Measurements from ENCODE around the gene DYNC1I2. TPM values are rescaled to one million over a fixed set of nuclear protein-coding genes. Genes with fewer than 3 reads are reported as not detected.

The DYNC1I2 gene
- total RNA-seq, 1 experiment from 2014 or later, result 72.8 TPM

DNA sequence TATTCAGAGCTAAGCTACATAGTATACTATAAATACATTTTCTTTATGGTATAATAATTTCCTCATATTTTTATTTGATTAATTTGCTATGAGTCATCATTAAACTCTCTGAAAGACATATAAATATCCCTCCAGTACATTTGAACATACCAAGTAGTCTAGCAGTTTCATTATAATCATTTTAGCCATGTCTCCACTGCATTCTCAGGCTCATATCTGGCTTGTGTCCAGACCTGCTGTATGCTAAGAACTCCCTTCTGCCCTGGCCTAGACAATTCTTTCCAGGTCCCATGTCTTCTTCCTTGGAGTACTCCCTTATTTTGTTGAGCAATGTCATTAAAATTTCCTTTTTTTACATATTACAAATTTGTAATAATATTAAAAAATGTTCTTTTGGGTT, 16.6 kb upstream of the DYNC1I2 start:
- H3K27ac ChIP-seq (ENCODE audit: low read length), result no peak overlapping the region
- no peaks in the 10 kb centered on the region for H3K4me1 ChIP-seq (ENCODE audit: control insufficient read depth, insufficient read depth, low read length)

GRCh38 chr2:171671867-171672266, 15.4 kb upstream of the DYNC1I2 start:
- no peak overlapping the region for H3K4me3 ChIP-seq (ENCODE audit: low read depth in 2 of 2, low read length in 2 of 2)
- H3K27ac ChIP-seq (ENCODE audit: low read length), result no peak overlapping the region
- BruUV-seq (replicated peaks), result no TSS peak
- no peaks in the 10 kb centered on the region for H3K4me1 ChIP-seq (ENCODE audit: control insufficient read depth, insufficient read depth, low read length)
- intact Hi-C loops (cut with micrococcal nuclease; ENCODE audit: unreplicated experiment) (no loop called here), in situ Hi-C loops (cut with HindIII; ENCODE audit: low pct_unique_long_range_greater_than_20kb, low sequenced_read_pairs) (no loop called here)
- POLR2A ChIA-PET, result no interaction called here
- no peak for DNase-seq (ENCODE audit: low read depth, low spot score)
- no peaks in the 10 kb centered on the region for H3K9me3 ChIP-seq (ENCODE audit: control insufficient read depth, insufficient read depth, low read depth, low read length)
- TF ChIP-seq, protein P1, sequence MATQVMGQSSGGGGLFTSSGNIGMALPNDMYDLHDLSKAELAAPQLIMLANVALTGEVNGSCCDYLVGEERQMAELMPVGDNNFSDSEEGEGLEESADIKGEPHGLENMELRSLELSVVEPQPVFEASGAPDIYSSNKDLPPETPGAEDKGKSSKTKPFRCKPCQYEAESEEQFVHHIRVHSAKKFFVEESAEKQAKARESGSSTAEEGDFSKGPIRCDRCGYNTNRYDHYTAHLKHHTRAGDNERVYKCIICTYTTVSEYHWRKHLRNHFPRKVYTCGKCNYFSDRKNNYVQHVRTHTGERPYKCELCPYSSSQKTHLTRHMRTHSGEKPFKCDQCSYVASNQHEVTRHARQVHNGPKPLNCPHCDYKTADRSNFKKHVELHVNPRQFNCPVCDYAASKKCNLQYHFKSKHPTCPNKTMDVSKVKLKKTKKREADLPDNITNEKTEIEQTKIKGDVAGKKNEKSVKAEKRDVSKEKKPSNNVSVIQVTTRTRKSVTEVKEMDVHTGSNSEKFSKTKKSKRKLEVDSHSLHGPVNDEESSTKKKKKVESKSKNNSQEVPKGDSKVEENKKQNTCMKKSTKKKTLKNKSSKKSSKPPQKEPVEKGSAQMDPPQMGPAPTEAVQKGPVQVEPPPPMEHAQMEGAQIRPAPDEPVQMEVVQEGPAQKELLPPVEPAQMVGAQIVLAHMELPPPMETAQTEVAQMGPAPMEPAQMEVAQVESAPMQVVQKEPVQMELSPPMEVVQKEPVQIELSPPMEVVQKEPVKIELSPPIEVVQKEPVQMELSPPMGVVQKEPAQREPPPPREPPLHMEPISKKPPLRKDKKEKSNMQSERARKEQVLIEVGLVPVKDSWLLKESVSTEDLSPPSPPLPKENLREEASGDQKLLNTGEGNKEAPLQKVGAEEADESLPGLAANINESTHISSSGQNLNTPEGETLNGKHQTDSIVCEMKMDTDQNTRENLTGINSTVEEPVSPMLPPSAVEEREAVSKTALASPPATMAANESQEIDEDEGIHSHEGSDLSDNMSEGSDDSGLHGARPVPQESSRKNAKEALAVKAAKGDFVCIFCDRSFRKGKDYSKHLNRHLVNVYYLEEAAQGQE (IDR thresholded peaks at IDR 0.05; ENCODE audit: insufficient read depth in 1 of 2, low read depth in 2 of 2, low read length in 1 of 2), result no peak
- TF ChIP-seq CTCF (IDR thresholded peaks at IDR 0.05) (no peak), TCF7L2 (IDR thresholded peaks at IDR 0.05; ENCODE audit: low read depth, low read length) (no peak), POLR2AphosphoS5 (IDR thresholded peaks at IDR 0.05; ENCODE audit: low read depth, low read length) (no peak), SIN3A (IDR thresholded peaks at IDR 0.05; ENCODE audit: borderline replicate concordance, insufficient read depth, low read depth, low read length) (no peak)
- CTCF ChIA-PET, result no interaction called here
- ATAC-seq, result no peak
- H3K27me3 ChIP-seq (ENCODE audit: control insufficient read depth, insufficient read depth, low read length), result peaks cover 28% of the 10 kb centered on the region
- H3K36me3 ChIP-seq (ENCODE audit: control insufficient read depth, insufficient read depth, low read length), result no peaks in the 10 kb centered on the region

More for the DNA sequence above, 16.6 kb upstream of the DYNC1I2 start:
- ATAC-seq, result no peak
- Histone ChIP-seq H3K27me3 (ENCODE audit: control insufficient read depth, insufficient read depth, low read length) (peaks cover 28% of the 10 kb centered on the region), H3K36me3 (ENCODE audit: control insufficient read depth, insufficient read depth, low read length) (no peaks in the 10 kb centered on the region), H3K4me3 (ENCODE audit: low read depth in 2 of 2, low read length in 2 of 2) (no peak overlapping the region), H3K9me3 (ENCODE audit: control insufficient read depth, insufficient read depth, low read depth, low read length) (no peaks in the 10 kb centered on the region)
- no TSS peak for BruUV-seq (replicated peaks)
- DNase-seq (ENCODE audit: low read depth, low spot score), result no peak
- intact Hi-C loops (cut with micrococcal nuclease; ENCODE audit: unreplicated experiment), result no loop called here
- TF ChIP-seq TCF7L2 (IDR thresholded peaks at IDR 0.05; ENCODE audit: low read depth, low read length), result no peak
- TF ChIP-seq POLR2AphosphoS5 (IDR thresholded peaks at IDR 0.05; ENCODE audit: low read depth, low read length), result no peak
- TF ChIP-seq SIN3A (IDR thresholded peaks at IDR 0.05; ENCODE audit: borderline replicate concordance, insufficient read depth, low read depth, low read length), result no peak
- POLR2A ChIA-PET, result no interaction called here
- CTCF ChIA-PET, result no interaction called here
- in situ Hi-C loops (cut with HindIII; ENCODE audit: low pct_unique_long_range_greater_than_20kb, low sequenced_read_pairs), result no loop called here

- ATAC-seq (no peak), DNase-seq (ENCODE audit: low read depth, low spot score) (no peak)
- no TSS peak for BruUV-seq (replicated peaks)
- intact Hi-C loops (cut with micrococcal nuclease; ENCODE audit: unreplicated experiment), result no loop called here
- in situ Hi-C loops (cut with HindIII; ENCODE audit: low pct_unique_long_range_greater_than_20kb, low sequenced_read_pairs), result no loop called here
- Histone ChIP-seq H3K4me1 (ENCODE audit: control insufficient read depth, insufficient read depth, low read length) (no peaks in the 10 kb centered on the region), H3K27ac (ENCODE audit: low read length) (no peak overlapping the region), H3K36me3 (ENCODE audit: control insufficient read depth, insufficient read depth, low read length) (no peaks in the 10 kb centered on the region), H3K4me3 (ENCODE audit: low read depth in 2 of 2, low read length in 2 of 2) (no peak overlapping the region), H3K9me3 (ENCODE audit: control insufficient read depth, insufficient read depth, low read depth, low read length) (no peaks in the 10 kb centered on the region), H3K27me3 (ENCODE audit: control insufficient read depth, insufficient read depth, low read length) (peaks cover 17% of the 10 kb centered on the region)
- CTCF ChIA-PET, result no interaction called here
- TF ChIP-seq, protein P1 (IDR thresholded peaks at IDR 0.05; ENCODE audit: insufficient read depth in 1 of 2, low read depth in 2 of 2, low read length in 1 of 2), result no peak
- TF ChIP-seq TCF7L2 (IDR thresholded peaks at IDR 0.05; ENCODE audit: low read depth, low read length), result no peak
- no peak for TF ChIP-seq CTCF (IDR thresholded peaks at IDR 0.05)
- no peak for TF ChIP-seq POLR2AphosphoS5 (IDR thresholded peaks at IDR 0.05; ENCODE audit: low read depth, low read length)
- TF ChIP-seq SIN3A (IDR thresholded peaks at IDR 0.05; ENCODE audit: borderline replicate concordance, insufficient read depth, low read depth, low read length), result no peak
- POLR2A ChIA-PET, result no interaction called here
Measured at GRCh38 chr2:171673905-171674304, 13.4 kb upstream of the DYNC1I2 start.

Data from Panc1 (cell line).